ENCODE results near the gene GRHL1. TPM values are rescaled to one million over a fixed set of nuclear protein-coding genes. Genes with fewer than 3 reads are reported as not detected.
"Not testable (repeated sequence)": the region's sequence is repeated elsewhere in the genome, so short reads cannot be mapped to it uniquely, and the experiment has no call there.

GRHL1 gene
- total and polyA plus RNA-seq, 2 donors (not counting 1 experiment from before 2014, with no cell fraction given) = 0.25 to 0.76 TPM

- peaks cover 0 to 18% (median 0%) of the 10 kb centered on the region in 3 donors for H3K9me3 ChIP-seq (ENCODE audit: control extremely low read depth in 1 of 3, control insufficient read depth in 2 of 3, insufficient read depth in 1 of 3, low read length in 2 of 3)
- 96% methylated on average over 34 of the region's 37 CpGs for WGBS (ENCODE audit: insufficient coverage)
- H3K27me3 Mint-ChIP-seq; H3K4me3 Mint-ChIP-seq; H3K4me3 ChIP-seq (ENCODE audit: control extremely low read depth in 1 of 5, extremely low read depth in 1 of 5, insufficient read depth in 1 of 5, low read depth in 2 of 5, low read length in 4 of 5); H3K4me1 Mint-ChIP-seq; H3K27ac Mint-ChIP-seq; H3K4me2 ChIP-seq (replicated peaks; ENCODE audit: low read depth, low read length, poor library complexity, severe bottlenecking); CTCF ChIA-PET; H3K79me2 ChIP-seq (ENCODE audit: control insufficient read depth, insufficient read depth, low read length); POLR2A ChIA-PET; DNase-seq; H3K9me3 Mint-ChIP-seq (ENCODE audit: insufficient read depth); ATAC-seq (ENCODE audit: low read depth); H4K20me1 ChIP-seq (ENCODE audit: control insufficient read depth, insufficient read depth, low read length, poor library complexity, severe bottlenecking); H3K4me1 ChIP-seq (ENCODE audit: control insufficient read depth in 2 of 2, insufficient read depth in 2 of 2, low read length in 2 of 2); H3K27ac ChIP-seq (ENCODE audit: low read length in 2 of 2); H3K36me3 ChIP-seq (replicated peaks in 1 of 2; ENCODE audit: control extremely low read depth in 1 of 2, control insufficient read depth in 1 of 2, extremely low read depth in 1 of 2, insufficient read depth in 2 of 2, low read length in 1 of 2); H3K27me3 ChIP-seq (replicated peaks in 1 of 4; ENCODE audit: control extremely low read depth in 1 of 4, control insufficient read depth in 3 of 4, insufficient read depth in 4 of 4, low read length in 3 of 4); H3K9ac ChIP-seq (ENCODE audit: low read length); H2AFZ ChIP-seq (ENCODE audit: insufficient read depth, low read depth, low read length, poor library complexity, severe bottlenecking); intact Hi-C loops (cut with micrococcal nuclease): not testable (repeated sequence)
These were observed 61.0 kb downstream of the GRHL1 start for GRCh38 chr2:10012366-10012962.

DNA sequence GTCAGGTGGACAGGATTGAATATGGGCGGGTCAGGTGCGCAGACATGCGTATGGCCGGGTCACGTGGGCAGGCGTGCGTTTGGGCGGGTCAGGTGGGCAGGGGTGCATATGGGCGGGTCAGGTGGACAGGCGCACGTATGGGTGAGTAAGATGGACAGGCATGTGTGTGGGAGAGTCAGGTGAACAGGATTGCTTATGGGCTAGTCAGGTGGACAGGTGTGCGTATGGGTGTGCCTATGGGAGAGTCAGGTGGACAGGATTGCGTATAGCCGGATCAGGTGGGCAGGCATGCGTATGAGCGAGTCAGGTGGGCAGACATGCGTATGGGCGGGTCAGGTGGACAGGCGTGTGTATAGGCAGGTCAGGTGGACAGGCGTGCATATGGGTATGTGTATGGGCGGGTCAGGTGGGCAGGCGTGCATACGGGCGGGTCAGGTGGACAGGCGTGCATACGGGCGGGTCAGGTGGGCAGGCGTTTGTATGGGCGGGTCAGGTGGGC, 61.5 kb downstream of the GRHL1 start:
- CTCF ChIA-PET = no interaction called here
- Mint-ChIP-seq H3K27ac (no peak overlapping the region), H3K9me3 (ENCODE audit: insufficient read depth) (peaks cover 2% of the 10 kb centered on the region), H3K4me3 (no peak overlapping the region), H3K4me1 (no peaks in the 10 kb centered on the region), H3K27me3 (peaks cover 5% of the 10 kb centered on the region)
- Histone ChIP-seq H3K4me3 (ENCODE audit: control extremely low read depth in 1 of 5, extremely low read depth in 1 of 5, insufficient read depth in 1 of 5, low read depth in 2 of 5, low read length in 4 of 5) (no peak overlapping the region), H4K20me1 (ENCODE audit: control insufficient read depth, insufficient read depth, low read length, poor library complexity, severe bottlenecking) (no peaks in the 10 kb centered on the region), H3K36me3 (replicated peaks in 1 of 2; ENCODE audit: control extremely low read depth in 1 of 2, control insufficient read depth in 1 of 2, extremely low read depth in 1 of 2, insufficient read depth in 2 of 2, low read length in 1 of 2) (no peaks in the 10 kb centered on the region), H3K9ac (ENCODE audit: low read length) (no peak overlapping the region), H3K79me2 (ENCODE audit: control insufficient read depth, insufficient read depth, low read length) (no peaks in the 10 kb centered on the region), H2AFZ (ENCODE audit: insufficient read depth, low read depth, low read length, poor library complexity, severe bottlenecking) (no peak overlapping the region), H3K4me2 (replicated peaks; ENCODE audit: low read depth, low read length, poor library complexity, severe bottlenecking) (no peak overlapping the region), H3K27me3 (replicated peaks in 1 of 4; ENCODE audit: control extremely low read depth in 1 of 4, control insufficient read depth in 3 of 4, insufficient read depth in 4 of 4, low read length in 3 of 4) (no peaks in the 10 kb centered on the region), H3K27ac (ENCODE audit: low read length in 2 of 2) (no peak overlapping the region), H3K9me3 (ENCODE audit: control extremely low read depth in 1 of 3, control insufficient read depth in 2 of 3, insufficient read depth in 1 of 3, low read length in 2 of 3) (peaks cover 0 to 20% (median 0%) of the 10 kb centered on the region in 3 donors), H3K4me1 (ENCODE audit: control insufficient read depth in 2 of 2, insufficient read depth in 2 of 2, low read length in 2 of 2) (no peaks in the 10 kb centered on the region)
- intact Hi-C loops (cut with micrococcal nuclease) = no loop called here
- 93% methylated on average over 29 of the region's 29 CpGs for WGBS (ENCODE audit: insufficient coverage)
- ATAC-seq (ENCODE audit: low read depth) = no peak
- TF ChIP-seq EZH2 (IDR thresholded peaks at IDR 0.05; ENCODE audit: borderline replicate concordance, insufficient read depth, low read depth, low read length, poor library complexity, severe bottlenecking) (no peak), CTCF (IDR thresholded peaks at IDR 0.05) (no peak)
- no peak for DNase-seq
- POLR2A ChIA-PET = no interaction called here

DNA sequence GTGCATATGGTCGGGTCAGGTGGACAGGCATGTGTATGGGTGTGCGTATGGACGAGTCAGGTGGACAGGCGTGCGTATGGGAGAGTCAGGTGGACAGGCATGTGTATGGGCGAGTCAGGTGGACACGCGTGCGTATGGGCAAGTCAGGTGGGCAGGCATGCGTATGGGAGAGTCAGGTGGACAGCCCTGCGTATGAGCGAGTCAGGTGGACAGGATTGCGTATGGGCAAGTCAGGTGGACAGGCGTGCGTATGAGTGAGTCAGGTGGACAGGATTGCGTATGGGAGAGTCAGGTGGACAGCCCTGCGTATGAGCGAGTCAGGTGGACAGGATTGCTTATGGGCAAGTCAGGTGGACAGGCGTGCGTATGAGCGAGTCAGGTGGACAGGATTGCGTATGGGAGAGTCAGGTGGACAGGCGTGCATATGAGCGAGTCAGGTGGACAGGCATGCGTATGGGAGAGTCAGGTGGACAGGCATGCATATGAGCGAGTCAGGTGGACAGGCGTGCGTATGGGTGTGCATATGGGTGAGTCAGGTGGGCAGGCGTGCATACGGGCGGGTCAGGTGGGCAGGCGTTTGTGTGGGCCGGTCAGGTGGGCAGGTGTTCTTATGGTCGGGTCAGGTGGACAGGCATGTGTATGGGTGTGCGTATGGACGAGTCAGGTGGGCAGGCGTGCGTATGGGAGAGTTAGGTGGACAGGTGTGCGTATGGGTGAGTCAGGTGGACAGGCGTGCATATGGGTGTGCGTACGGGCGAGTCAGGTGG, 62.3 kb downstream of the GRHL1 start:
- H3K4me1 ChIP-seq (ENCODE audit: control insufficient read depth in 2 of 2, insufficient read depth in 2 of 2, low read length in 2 of 2); intact Hi-C loops (cut with micrococcal nuclease); H4K20me1 ChIP-seq (ENCODE audit: control insufficient read depth, insufficient read depth, low read length, poor library complexity, severe bottlenecking); POLR2A ChIA-PET; DNase-seq; H3K4me1 Mint-ChIP-seq; H3K4me3 ChIP-seq (ENCODE audit: control extremely low read depth in 1 of 5, extremely low read depth in 1 of 5, insufficient read depth in 1 of 5, low read depth in 2 of 5, low read length in 4 of 5); H3K9me3 Mint-ChIP-seq (ENCODE audit: insufficient read depth); H3K27ac Mint-ChIP-seq; H3K27me3 ChIP-seq (replicated peaks in 1 of 4; ENCODE audit: control extremely low read depth in 1 of 4, control insufficient read depth in 3 of 4, insufficient read depth in 4 of 4, low read length in 3 of 4); CTCF ChIA-PET; H3K4me2 ChIP-seq (replicated peaks; ENCODE audit: low read depth, low read length, poor library complexity, severe bottlenecking); H2AFZ ChIP-seq (ENCODE audit: insufficient read depth, low read depth, low read length, poor library complexity, severe bottlenecking); H3K27ac ChIP-seq (ENCODE audit: low read length in 2 of 2); ATAC-seq (ENCODE audit: low read depth); H3K4me3 Mint-ChIP-seq; H3K79me2 ChIP-seq (ENCODE audit: control insufficient read depth, insufficient read depth, low read length); H3K9ac ChIP-seq (ENCODE audit: low read length); H3K27me3 Mint-ChIP-seq; H3K36me3 ChIP-seq (replicated peaks in 1 of 2; ENCODE audit: control extremely low read depth in 1 of 2, control insufficient read depth in 1 of 2, extremely low read depth in 1 of 2, insufficient read depth in 2 of 2, low read length in 1 of 2): not testable (repeated sequence)
- H3K9me3 ChIP-seq (ENCODE audit: control extremely low read depth in 1 of 3, control insufficient read depth in 2 of 3, insufficient read depth in 1 of 3, low read length in 2 of 3) = peaks cover 0 to 20% (median 0%) of the 10 kb centered on the region in 3 donors
- 98% methylated on average over 43 of the region's 43 CpGs for WGBS (ENCODE audit: insufficient coverage)
